ENCODE data around the gene NRAP.

NRAP gene

GRCh38 chr10:113617086-113617485, 46.8 kb downstream of the NRAP start:
- no peak overlapping the region for H3K4me3 ChIP-seq (ENCODE audit: low read depth, low read length)
- TF ChIP-seq CTCF (IDR thresholded peaks at IDR 0.05; ENCODE audit: low read depth, low read length): no peak

GRCh38 chr10:113616244-113617074, 47.4 kb downstream of the NRAP start:
- no peak for TF ChIP-seq CTCF (IDR thresholded peaks at IDR 0.05; ENCODE audit: low read depth, low read length)
- no peak overlapping the region for H3K4me3 ChIP-seq (ENCODE audit: low read depth, low read length)

GRCh38 chr10:113613977-113614690, 49.7 kb downstream of the NRAP start:
- H3K4me3 ChIP-seq (ENCODE audit: low read depth, low read length): no peak overlapping the region
- TF ChIP-seq CTCF (IDR thresholded peaks at IDR 0.05; ENCODE audit: low read depth, low read length): no peak

GRCh38 chr10:113613427-113613826, 50.4 kb downstream of the NRAP start:
- no peak overlapping the region for H3K4me3 ChIP-seq (ENCODE audit: low read depth, low read length)
- no peak for TF ChIP-seq CTCF (IDR thresholded peaks at IDR 0.05; ENCODE audit: low read depth, low read length)

- no peak overlapping the region for H3K4me3 ChIP-seq (ENCODE audit: low read depth, low read length)
- TF ChIP-seq CTCF (IDR thresholded peaks at IDR 0.05; ENCODE audit: low read depth, low read length): no peak
Observed at GRCh38 chr10:113612154-113612553, 51.7 kb downstream of the NRAP start.

GRCh38 chr10:113610631-113611601, 52.9 kb downstream of the NRAP start:
- no peak for TF ChIP-seq CTCF (IDR thresholded peaks at IDR 0.05; ENCODE audit: low read depth, low read length)

More at GRCh38 chr10:113610631-113611601, 52.9 kb downstream of the NRAP start:
- H3K4me3 ChIP-seq (ENCODE audit: low read depth, low read length): no peak overlapping the region

All from WI38 (cell line).